Sigmoid colon (tissue), 7 donors: ENCODE measurements around the gene SLC30A2. TPM values are rescaled to one million over a fixed set of nuclear protein-coding genes. Genes with fewer than 3 reads are reported as not detected.

Experiments used
- DNase-seq: peaks from one replicate; pipeline ENCODE4 v3.0.0-alpha.2; 2019
- H3K27ac ChIP-seq, 4 donors: fragments of 200-600 bp; sonication (generic); one replicate each; pipeline ENCODE4 v1.5.1; 2016 to 2019; ENCODE audit warnings: mild to moderate bottlenecking in 1 of 4
- H3K27me3 ChIP-seq, 3 donors: fragments of 200-600 bp; sonication (generic); one replicate each; pipeline ENCODE4 v1.5.1; 2019; ENCODE audit warnings: mild to moderate bottlenecking in 1 of 3
- H3K36me3 ChIP-seq, 4 donors: fragments of 200-600 bp; sonication (generic); one replicate each; pipeline ENCODE4 v1.5.1; 2016 to 2019
- H3K4me1 ChIP-seq, 4 donors: fragments of 200-600 bp; sonication (generic); one replicate each; pipeline ENCODE4 v1.5.1; 2017 to 2019
- H3K4me3 ChIP-seq, 4 donors: fragments of 200-600 bp; sonication (generic); one replicate each; pipeline ENCODE4 v1.5.1; 2017 to 2019; ENCODE audit warnings: mild to moderate bottlenecking in 2 of 4, moderate library complexity in 1 of 4
- H3K9me3 ChIP-seq, 4 donors: fragments of 200-600 bp in 3 of 4; sonication (generic) in 3 of 4; one replicate each; pipeline versions ENCODE4 v1.5.1 to v1.6.1; 2013 to 2019
- EP300 ChIP-seq, 4 donors: sonication (generic); formaldehyde crosslinking; IDR thresholded peaks; one replicate each; pipeline ENCODE4 v1.6.1; 2017; ENCODE audit warnings: antibody characterized with exemption in 4 of 4
- POLR2A ChIP-seq, 2 donors: fragments of 450-650 bp; IDR thresholded peaks; one replicate each; pipeline ENCODE4 v1.6.1; 2016; ENCODE audit warnings: antibody characterized with exemption in 2 of 2, mild to moderate bottlenecking in 2 of 2, moderate library complexity in 2 of 2
- POLR2AphosphoS5 ChIP-seq, 4 donors: sonication (generic); formaldehyde crosslinking; IDR thresholded peaks; one replicate each; pipeline ENCODE4 v1.6.1; 2017; ENCODE audit warnings: antibody characterized with exemption in 4 of 4
- WGBS, 2 donors: extraction: QIAGEN DNeasy Blood & Tissue Kit; methylation state at CpG; one replicate each; pipeline ENCODE4 v1.1.7; 2013; 5-methylcytosine and 5-hydroxymethylcytosine counted together
- intact Hi-C: fragments of 100-400 bp; cut with DNase I; formaldehyde crosslinking; loops from one replicate; pipeline ENCODE4 v1.15.1; 2023
- polyA plus RNA-seq, 3 donors: library from polyadenylated mRNA; stranded (reverse); fragments of 200-250 nt; gene quantifications; one replicate each; pipeline ENCODE4 v1.2.3, GENCODE V29; 2013
- total RNA-seq, 4 donors: library from RNA; depleted of rRNA; stranded (reverse); fragments of >200 nt; gene quantifications; one replicate each; pipeline ENCODE4 v1.1.0, GENCODE V29; 2016
- TF ChIP-seq, protein P1 (sequence below), 4 experiments: fragments of 450-650 bp in 3 of 4; fragments of 200-600 bp in 1 of 4; IDR thresholded peaks; one replicate each; pipeline ENCODE4 v1.5.1; 2016 to 2019; ENCODE audit warnings: antibody characterized with exemption in 4 of 4, mild to moderate bottlenecking in 3 of 4, moderate library complexity in 2 of 4
- donor health status: healthy with polysubstance abuse.
- donor health status: Bipolar disorder and iron deficiency.
- donor health status: healthy.

Gene SLC30A2
- total and polyA plus RNA-seq, 7 donors: 0.07 to 0.92 (median 0.16) TPM; not detected in 4

DNA sequence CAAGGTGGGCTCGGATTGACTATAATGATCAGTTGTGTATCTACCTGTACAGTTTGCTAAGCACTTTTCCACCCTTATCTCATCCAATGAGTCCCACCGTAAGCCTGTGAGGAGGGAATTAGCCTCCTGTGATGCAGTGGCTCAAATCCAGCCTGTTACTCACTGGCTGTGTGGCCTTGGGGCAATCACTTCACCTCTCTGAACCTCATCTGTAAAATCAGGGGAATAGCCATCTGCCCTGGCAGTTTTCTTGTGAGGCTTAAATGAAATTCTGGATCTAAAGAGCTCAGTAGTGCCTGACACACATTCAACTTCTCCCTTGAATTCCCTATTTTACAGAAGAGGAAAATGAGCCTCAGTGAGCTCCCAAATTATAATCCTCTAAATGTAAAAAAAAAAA lies 31.7 kb downstream of the SLC30A2 start:
- intact Hi-C loops: no loop called here
- Histone ChIP-seq H3K27ac (no peak overlapping the region), H3K4me1 (no peaks in the 10 kb centered on the region), H3K27me3 (no peaks in the 10 kb centered on the region), H3K36me3 (no peaks in the 10 kb centered on the region), H3K4me3 (no peak overlapping the region), H3K9me3 (no peaks in the 10 kb centered on the region)
- TF ChIP-seq POLR2A (IDR thresholded peaks at IDR 0.05) (no peak), EP300 (IDR thresholded peaks at IDR 0.05) (no peak), POLR2AphosphoS5 (IDR thresholded peaks at IDR 0.05) (no peak)
- TF ChIP-seq, protein P1, sequence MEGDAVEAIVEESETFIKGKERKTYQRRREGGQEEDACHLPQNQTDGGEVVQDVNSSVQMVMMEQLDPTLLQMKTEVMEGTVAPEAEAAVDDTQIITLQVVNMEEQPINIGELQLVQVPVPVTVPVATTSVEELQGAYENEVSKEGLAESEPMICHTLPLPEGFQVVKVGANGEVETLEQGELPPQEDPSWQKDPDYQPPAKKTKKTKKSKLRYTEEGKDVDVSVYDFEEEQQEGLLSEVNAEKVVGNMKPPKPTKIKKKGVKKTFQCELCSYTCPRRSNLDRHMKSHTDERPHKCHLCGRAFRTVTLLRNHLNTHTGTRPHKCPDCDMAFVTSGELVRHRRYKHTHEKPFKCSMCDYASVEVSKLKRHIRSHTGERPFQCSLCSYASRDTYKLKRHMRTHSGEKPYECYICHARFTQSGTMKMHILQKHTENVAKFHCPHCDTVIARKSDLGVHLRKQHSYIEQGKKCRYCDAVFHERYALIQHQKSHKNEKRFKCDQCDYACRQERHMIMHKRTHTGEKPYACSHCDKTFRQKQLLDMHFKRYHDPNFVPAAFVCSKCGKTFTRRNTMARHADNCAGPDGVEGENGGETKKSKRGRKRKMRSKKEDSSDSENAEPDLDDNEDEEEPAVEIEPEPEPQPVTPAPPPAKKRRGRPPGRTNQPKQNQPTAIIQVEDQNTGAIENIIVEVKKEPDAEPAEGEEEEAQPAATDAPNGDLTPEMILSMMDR (IDR thresholded peaks at IDR 0.05): no peak
- DNase-seq: no peak
- 89 to 97% methylated on average over 2 of the region's 2 CpGs for WGBS, 2 donors

DNA sequence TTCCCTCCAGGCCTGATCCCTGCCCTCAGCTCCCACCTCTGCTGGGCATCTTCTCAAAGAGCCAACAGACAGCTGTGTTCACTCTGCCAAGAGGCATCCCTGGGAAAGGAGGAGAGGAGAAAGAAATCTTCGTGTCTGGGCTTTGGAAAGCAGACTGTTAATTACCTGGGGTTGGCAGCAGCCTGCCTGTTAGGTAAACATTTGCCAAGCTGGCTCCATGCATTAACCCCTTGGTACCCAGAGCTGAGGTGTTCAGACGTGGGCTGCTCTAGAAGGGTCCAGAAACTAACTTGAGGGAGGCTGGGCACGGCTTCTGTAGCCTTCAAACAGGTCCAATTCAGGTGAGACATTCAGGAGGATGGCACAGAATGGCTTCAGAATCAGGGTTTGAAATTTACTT lies 33.1 kb downstream of the SLC30A2 start:
- no peak overlapping the region for H3K4me3 ChIP-seq
- no peaks in the 10 kb centered on the region for H3K27me3 ChIP-seq
- intact Hi-C loops: no loop called here
- H3K9me3 ChIP-seq: no peaks in the 10 kb centered on the region
- 40 to 71% methylated on average over 3 of the region's 3 CpGs for WGBS, 2 donors
- H3K4me1 ChIP-seq: no peaks in the 10 kb centered on the region
- TF ChIP-seq EP300 (IDR thresholded peaks at IDR 0.05) (no peak), POLR2A (IDR thresholded peaks at IDR 0.05) (no peak), POLR2AphosphoS5 (IDR thresholded peaks at IDR 0.05) (no peak)
- TF ChIP-seq, protein P1 (IDR thresholded peaks at IDR 0.05): no peak
- no peak overlapping the region for H3K27ac ChIP-seq
- DNase-seq: no peak
- no peaks in the 10 kb centered on the region for H3K36me3 ChIP-seq

DNA sequence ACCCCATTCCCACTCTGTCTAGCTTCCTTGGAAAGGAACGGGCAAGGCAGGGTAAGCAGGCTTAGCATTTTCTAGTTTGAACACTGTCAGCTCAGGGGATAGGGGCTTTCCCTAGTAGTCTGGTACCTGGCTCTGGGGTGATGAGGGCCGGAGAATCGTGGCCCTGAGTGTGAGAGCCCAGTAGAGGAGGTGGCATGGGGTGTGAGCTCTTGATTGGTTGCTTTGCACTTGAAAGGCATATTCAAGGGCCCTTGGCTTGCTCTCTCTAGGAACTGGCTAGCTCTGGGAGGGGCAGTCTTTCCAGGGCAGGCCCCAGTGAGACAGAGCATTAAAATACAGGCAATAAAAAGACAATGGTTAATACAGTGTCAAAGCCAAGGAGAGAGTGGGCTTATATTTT lies 35.1 kb downstream of the SLC30A2 start:
- no peak for DNase-seq
- Histone ChIP-seq H3K9me3 (no peaks in the 10 kb centered on the region), H3K27me3 (no peaks in the 10 kb centered on the region), H3K36me3 (no peaks in the 10 kb centered on the region), H3K4me1 (no peaks in the 10 kb centered on the region), H3K4me3 (no peak overlapping the region), H3K27ac (no peak overlapping the region)
- intact Hi-C loops: no loop called here
- TF ChIP-seq POLR2A (IDR thresholded peaks at IDR 0.05): no peak
- TF ChIP-seq POLR2AphosphoS5 (IDR thresholded peaks at IDR 0.05): no peak
- TF ChIP-seq EP300 (IDR thresholded peaks at IDR 0.05): no peak
- TF ChIP-seq, protein P1 (IDR thresholded peaks at IDR 0.05): no peak
- 71 to 78% methylated on average over 3 of the region's 3 CpGs for WGBS, 2 donors

DNA sequence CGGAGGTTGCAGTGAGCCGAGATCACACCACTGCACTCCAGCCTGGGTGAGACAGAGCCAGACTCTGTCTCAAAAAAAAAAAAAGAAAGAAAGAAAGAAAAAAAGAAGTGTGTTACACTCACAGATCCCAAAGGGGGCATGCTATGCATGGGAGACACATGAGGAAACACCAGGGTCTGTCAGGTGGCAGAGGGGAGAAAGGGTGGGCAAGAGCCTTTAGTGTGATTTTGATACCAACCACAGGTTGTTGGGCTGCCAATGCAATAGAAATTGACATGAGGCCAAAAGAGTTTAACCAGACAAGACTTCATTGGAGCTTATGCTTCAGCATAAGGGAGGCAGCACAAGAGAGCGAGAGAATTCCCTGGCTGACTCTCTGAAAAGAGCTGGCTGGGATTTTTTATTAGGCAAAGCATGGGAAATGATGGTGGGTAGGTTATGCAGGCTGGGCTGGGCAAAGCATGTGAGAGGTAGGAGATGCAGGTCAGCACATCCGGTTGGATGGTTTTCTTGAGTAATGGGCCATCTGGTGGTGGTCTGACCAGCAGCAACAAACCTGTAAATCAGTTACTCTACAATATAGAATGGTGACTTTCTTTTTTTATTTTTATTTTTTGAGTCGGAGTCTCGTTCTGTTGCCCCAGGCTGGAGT lies 36.0 kb downstream of the SLC30A2 start:
- whole genome bisulfite sequencing, 2 donors: 76 to 83% methylated on average over 6 of the region's 6 CpGs

DNA sequence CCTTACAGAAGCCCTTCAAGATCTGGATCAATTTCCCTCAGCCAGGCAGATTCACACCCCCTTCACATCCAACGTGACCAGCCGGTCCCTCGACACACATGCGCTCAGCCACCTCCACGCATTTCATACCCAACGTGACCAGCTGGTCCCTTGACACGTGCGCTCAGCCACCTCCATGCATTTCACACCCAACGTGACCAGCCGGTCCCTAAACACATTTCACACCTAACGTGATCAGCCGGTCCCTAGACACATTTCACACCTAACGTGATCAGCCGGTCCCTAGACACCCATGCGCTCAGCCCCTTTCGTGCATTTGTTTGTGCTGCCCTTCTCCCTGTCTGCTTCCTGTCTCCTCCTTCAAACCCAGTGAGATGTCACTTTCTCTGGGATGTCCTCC lies 39.2 kb downstream of the SLC30A2 start:
- Histone ChIP-seq H3K27ac (no peak overlapping the region), H3K9me3 (no peaks in the 10 kb centered on the region), H3K4me3 (no peak overlapping the region), H3K4me1 (no peaks in the 10 kb centered on the region), H3K27me3 (no peaks in the 10 kb centered on the region), H3K36me3 (no peaks in the 10 kb centered on the region)
- TF ChIP-seq, protein P1 (IDR thresholded peaks at IDR 0.05): no peak
- no peak for TF ChIP-seq POLR2A (IDR thresholded peaks at IDR 0.05)
- intact Hi-C loops: no loop called here
- no peak for DNase-seq
- 93 to 94% methylated on average over 16 of the region's 16 CpGs for WGBS, 2 donors

More for the DNA sequence above, 36.0 kb downstream of the SLC30A2 start:
- Histone ChIP-seq H3K27ac (no peak overlapping the region), H3K27me3 (no peaks in the 10 kb centered on the region), H3K9me3 (no peaks in the 10 kb centered on the region), H3K4me3 (no peak overlapping the region), H3K36me3 (no peaks in the 10 kb centered on the region), H3K4me1 (no peaks in the 10 kb centered on the region)
- no peak for TF ChIP-seq POLR2A (IDR thresholded peaks at IDR 0.05)
- no peak for TF ChIP-seq EP300 (IDR thresholded peaks at IDR 0.05)
- intact Hi-C loops: no loop called here
- DNase-seq: no peak
